COLO829 (cell line): Measurements from ENCODE around the gene ARL14.

Experiments used
- DNase-seq: peaks from one replicate; pipeline ENCODE4 v3.0.0; 2012; ENCODE audit warnings: low spot score

ARL14 gene

GRCh38 chr3:160676547-160677303, at the start of gene ARL14:
ARL14 (plus strand) TSS chr3:160677160; CDS start chr3:160677347, 187 bp downstream.
- peak; percentile 32 for DNase-seq

- no peak for DNase-seq
These were observed 47.5 kb upstream of the ARL14 start for GRCh38 chr3:160629491-160629890.

DNA sequence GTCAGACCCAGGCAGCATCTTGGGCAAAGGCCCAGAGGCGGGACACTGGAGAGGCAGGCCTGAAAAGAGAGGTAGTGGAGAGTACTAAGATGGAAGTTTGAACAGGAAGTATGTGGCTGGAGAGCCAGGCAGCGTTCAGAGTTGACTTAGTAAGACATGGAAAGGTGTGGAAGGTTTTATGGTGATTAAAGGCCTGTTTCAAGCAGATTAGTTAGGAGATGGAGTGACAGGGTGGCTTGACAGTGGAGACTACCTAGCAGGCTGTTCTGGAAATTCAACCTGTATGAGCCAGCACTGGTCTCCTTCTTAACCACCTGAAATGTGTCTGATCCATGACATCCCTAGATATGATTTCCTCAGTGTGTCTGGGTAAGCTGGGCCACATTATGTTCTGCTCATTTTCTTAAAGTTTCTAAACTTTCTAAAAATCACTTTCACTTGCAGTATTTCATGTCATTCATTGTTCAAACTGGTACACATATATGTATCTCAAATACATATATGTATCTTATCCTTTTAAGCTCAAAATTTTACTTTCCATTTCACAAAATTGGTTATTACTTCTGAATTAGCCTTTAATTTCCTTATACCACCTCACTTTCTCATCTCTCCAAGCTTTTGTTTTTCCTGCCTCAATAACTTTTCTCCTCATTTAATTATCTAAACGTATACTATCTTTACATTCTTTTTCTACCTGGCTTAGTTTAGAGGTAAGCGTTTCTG, 43.4 kb upstream of the ARL14 start:
- no peak for DNase-seq

DNA sequence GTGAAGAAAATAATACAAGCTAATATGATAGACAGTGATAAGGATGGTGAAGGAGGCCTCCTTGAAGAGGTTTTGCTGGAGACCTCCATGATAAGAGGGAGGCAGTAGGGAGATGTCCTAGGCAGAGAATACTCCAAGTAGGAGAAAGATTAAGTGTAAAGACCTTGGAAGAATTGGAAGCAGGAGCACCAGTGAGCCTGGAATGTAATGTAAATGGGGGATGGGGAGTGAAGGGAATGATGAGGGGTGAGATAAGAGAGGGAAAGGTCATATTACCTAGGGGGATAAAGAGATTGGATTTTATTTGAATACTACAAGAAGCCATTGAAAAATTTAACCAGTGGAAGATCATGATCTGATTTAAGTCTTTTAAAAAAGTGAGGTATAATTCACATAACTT, 41.7 kb upstream of the ARL14 start:
- no peak for DNase-seq

DNA sequence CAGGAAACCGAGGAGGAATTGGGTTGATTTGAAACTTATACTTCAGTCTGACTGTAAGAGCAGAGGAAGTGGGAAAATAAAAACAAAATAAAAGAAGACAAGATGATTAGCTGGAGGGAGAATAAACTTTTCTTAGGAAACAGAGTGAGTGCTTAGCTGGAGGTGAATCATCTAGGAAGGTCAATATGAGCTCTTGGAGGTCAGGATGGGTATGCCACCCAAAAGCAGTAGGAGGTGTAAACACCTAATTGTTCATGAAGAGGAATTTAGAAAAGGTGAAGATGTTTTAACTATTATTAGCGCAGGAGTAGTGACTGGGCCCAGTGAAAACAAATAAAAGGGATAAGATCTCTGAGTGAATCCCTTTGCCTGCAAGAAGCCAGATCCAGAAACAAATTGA, 39.9 kb upstream of the ARL14 start:
- no peak for DNase-seq

GRCh38 chr3:160638184-160638583, 38.8 kb upstream of the ARL14 start:
- DNase-seq, result no peak

DNA sequence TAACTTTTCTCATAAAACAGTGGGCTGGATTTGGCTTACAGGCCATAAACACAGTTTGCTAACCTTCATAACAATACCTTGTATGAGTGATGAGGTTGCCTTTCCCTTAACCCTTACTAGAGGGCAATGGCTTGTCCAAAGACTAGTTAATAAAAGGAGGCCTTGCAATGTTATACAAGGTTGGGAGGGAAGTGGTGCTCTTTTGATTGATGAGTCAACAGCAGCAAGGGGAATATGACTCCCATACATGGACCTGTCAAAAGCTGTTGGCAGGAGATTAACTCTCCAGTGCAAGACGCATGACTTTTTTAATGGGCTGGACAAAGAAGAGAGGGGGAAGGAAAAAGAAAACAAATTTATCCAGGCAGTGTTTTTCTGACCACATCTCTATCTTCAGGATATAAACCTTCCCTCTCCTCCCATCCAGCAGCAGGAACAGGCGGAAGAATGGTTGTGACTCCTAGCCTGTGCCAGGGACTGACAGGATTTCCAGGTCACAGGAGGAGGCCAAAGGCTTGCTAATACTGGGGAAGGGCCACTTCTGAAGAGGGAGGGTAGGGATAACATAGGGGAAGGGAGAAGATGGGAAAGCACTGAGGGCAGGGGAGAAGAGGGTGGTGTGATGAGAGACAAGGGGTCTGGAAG, 35.2 kb upstream of the ARL14 start:
- DNase-seq, result peak; percentile 58

- no peak for DNase-seq
These were observed 33.0 kb upstream of the ARL14 start for GRCh38 chr3:160643994-160644393.

GRCh38 chr3:160644491-160644890, 32.5 kb upstream of the ARL14 start:
- no peak for DNase-seq

DNA sequence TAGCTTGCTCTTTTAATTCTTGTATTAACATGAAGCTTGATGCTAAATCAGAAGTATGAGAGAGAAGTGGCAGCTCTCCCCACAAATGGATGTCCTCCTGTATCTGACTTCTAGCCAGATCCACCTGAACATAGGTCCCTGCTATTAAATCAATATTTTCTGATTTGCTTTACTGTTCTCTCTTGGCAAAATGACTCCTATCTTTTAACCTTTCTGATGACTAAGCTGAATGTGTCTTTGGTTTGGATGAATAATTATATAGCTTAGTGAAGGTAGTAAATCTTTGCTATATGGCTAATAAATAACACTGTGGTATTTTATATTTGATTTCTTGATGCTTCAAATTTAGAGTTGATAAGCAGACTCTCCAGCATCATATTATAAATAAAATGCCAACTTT, 28.3 kb upstream of the ARL14 start:
- no peak for DNase-seq

GRCh38 chr3:160649596-160649995, 27.4 kb upstream of the ARL14 start:
- DNase-seq, result no peak

DNA sequence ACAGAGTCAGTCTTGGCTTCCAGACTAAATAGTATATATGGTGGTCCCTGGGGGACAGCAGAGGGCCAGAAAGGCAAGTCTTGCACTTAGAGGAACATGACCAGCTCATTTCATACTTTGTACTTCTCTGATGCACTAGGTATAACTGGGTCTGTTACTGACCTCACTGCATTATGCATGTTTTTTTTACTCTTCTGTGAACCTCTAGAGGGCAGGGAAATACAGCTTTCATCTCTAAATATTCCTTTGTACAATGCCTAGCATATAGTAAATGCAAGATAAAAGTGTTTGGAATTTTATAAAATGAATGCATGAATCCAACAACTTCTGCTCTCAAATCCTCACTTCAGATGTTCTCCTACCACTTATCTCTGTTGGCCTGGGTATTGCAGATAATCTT, 23.4 kb upstream of the ARL14 start:
- DNase-seq, result no peak

DNA sequence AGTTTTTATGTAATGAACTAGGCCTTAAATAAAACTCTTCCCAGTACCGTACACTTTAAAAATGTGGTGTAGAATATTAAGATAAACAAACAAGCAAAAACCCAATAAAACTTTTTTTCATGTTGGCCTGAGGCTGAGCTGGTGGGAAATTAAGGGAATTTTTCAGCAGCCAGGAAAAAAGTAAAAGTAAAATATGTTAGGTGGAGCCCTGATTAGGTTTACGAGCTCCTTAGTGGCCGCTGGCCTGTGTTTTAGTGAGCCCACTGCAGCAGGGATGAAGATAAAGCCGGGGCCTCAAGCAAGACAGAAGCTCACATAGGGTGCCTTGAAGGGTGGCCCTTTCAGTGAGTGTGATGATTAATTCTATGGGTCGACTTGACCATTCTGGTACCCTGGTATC, 16.1 kb upstream of the ARL14 start:
- no peak for DNase-seq

DNA sequence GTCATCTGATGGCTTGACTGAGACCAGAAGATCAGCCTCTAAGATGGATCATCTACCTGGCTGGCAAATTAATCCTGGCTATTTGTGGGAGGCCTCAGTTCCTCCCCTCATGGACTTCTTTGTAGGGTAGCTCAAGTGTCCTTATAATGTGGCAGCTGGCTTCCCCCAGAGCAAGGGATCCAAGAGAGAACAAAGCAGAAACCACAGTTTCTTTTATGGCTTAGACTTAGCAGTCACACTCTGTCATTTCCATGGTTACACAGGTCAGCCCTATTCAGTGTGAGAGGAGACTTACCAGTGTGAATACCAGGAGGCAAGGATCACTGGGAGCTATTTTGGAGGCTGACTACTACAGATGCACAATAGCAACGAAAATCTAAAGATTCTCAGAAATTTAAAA, 15.3 kb upstream of the ARL14 start:
- no peak for DNase-seq

GRCh38 chr3:160665231-160665630, 11.7 kb upstream of the ARL14 start:
- no peak for DNase-seq

DNA sequence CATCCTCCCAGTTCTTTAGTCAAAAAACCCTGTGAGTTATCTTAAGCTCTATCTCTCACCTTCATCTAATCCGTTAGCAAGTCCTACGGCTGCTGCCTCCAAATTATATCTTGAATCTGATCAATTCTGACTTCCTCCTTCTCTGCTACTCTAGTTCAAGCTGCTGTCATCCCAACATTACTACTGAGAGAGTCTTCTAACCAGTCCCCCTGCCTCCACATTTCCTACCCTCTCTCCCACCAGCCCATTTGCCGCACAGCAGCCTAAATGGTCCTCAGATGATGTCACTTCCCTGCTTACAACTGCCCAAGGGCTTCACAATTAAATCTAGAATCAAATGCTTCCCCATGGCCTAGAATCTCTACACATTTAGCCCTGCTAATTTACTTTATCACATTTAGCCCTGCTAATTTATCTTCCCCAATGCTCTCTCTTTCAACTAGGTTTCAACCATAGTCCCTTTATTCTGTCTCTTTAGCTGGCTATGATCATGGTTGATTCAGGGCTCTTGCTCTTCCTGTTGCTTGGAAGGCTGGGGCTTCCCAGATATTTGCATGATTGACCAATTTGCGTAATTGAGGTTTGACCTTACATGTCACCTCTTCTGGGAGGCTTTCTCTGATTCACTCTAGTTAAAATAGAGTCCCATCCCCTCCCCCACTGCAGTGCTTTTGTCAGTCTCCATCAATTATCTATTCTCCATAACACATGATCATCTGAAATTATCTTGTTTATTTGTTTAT, 11.0 kb upstream of the ARL14 start:
- no peak for DNase-seq

GRCh38 chr3:160667452-160667851, 9.5 kb upstream of the ARL14 start:
- DNase-seq, result no peak

- DNase-seq, result no peak
These were observed 8.5 kb upstream of the ARL14 start for GRCh38 chr3:160668454-160668853.

DNA sequence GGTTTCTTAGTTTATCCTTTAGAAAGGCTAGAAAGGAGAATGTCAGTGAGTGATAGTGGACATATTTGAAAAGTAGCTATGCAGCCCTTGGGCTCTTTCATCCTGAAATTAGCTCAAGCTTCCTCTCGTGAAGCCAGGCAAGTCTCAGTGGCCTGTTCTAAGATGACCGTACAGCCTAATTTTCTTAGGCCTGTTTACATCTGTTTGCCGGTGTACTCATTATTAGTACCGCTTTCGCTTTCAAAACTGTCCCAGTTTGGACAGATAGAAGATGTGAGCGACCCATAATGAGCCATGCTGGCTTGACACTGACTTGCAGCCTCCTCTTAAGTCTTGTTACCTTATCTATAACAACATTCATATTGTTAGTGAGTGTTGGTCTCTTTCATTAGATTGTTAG, 5.7 kb upstream of the ARL14 start:
- no peak for DNase-seq

GRCh38 chr3:160671995-160672394, 5.0 kb upstream of the ARL14 start:
- DNase-seq, result no peak

DNA sequence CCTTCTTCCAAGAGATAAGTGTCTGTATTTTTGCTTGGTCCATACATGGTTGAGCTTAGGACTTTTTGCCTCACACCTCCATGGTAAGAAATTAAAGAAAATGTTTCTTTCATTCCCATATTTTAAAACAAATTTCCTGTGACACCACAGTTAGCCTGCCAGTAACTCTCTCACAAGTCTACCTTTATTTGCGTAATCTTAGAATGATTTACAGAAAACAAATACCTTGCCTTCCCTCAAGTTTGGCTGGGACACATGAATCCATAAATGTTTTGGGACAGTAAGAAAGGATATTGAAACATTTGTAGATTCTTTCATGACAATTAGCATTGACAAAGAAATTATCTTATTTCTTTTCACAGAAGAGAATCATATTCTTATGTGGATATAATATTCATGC, 3.8 kb upstream of the ARL14 start:
- no peak for DNase-seq

- DNase-seq, result no peak
These were observed 1.3 kb upstream of the ARL14 start for GRCh38 chr3:160675566-160676124.
